ENCODE results near the gene IKZF4. TPM values are rescaled to one million over a fixed set of nuclear protein-coding genes. Genes with fewer than 3 reads are reported as not detected.
"Not testable (repeated sequence)": the region's sequence is repeated elsewhere in the genome, so short reads cannot be mapped to it uniquely, and the experiment has no call there.

IKZF4 gene
- polyA plus RNA-seq, 1 experiment, result 2.9 TPM

DNA sequence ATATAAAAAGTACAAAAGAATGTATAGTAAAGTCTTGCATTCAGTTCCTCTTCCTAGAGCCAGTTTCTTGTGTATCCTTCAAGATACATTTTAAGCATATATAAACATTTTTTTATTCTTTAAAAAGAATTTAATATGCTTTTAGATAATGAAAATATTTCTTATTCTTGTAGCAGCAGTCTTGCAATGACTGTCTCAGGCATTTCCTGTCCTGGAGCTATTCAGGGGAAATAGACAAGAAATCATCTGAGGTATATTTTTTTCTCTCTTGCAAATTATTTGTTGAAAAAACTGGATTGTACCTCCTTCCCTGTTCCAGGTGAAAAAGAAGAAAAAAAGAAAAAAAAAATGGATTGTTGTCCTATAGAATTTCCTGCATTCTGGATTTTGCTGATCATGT, 42.2 kb downstream of the IKZF4 start:
- DNase-seq (ENCODE audit: low read depth), result no peak
- no peaks in the 10 kb centered on the region for H3K27me3 ChIP-seq (ENCODE audit: control insufficient read depth, insufficient read depth, low read length)
- ChIA-PET CTCF (interaction anchor here (2.5 to 4.0 kb wide), 2 partner anchors 16 to 17 kb away, joined by 12 to 13 read pairs; partner anchors contain the start of gene ERBB3), POLR2A (no interaction called here)
- no peak overlapping the region for H3K4me3 ChIP-seq (ENCODE audit: low read depth, low read length)
- no peaks in the 10 kb centered on the region for H3K36me3 ChIP-seq (ENCODE audit: control insufficient read depth, insufficient read depth, low read length)
- no peak for TF ChIP-seq CTCF (IDR thresholded peaks at IDR 0.05; ENCODE audit: insufficient read depth, low read depth, low read length)

DNA sequence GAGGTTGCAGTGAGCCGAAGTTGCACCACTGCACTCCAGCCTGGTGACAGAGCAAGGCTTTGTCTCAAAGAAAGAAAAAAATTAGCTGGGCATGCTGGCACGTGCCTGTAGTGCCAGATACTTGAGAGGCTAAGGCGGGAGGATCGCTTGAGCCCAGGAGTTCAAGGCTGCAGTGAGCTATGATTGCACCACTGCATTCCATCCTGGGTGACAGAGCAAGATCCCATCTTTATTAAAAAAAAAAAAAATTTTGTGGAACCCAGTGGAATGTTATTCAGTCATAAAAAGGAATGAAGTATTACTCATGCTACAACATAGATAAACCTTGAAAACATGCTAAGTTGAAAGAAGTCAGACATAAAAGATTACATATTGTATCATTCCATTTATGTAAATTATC, 50.8 kb downstream of the IKZF4 start:
- H3K27me3 ChIP-seq (ENCODE audit: control insufficient read depth, insufficient read depth, low read length), result no peaks in the 10 kb centered on the region
- POLR2A ChIA-PET, result no interaction called here
- no peak for TF ChIP-seq CTCF (IDR thresholded peaks at IDR 0.05; ENCODE audit: insufficient read depth, low read depth, low read length)
- peak; percentile 23 for DNase-seq (ENCODE audit: low read depth)
- CTCF ChIA-PET, result interaction anchor here (0.9 to 1.2 kb wide), 2 partner anchors 25 to 33 kb away, joined by 3 read pairs; partner anchors contain the start of gene PA2G4
- no peak overlapping the region for H3K4me3 ChIP-seq (ENCODE audit: low read depth, low read length)
- no peaks in the 10 kb centered on the region for H3K36me3 ChIP-seq (ENCODE audit: control insufficient read depth, insufficient read depth, low read length)

GRCh38 chr12:56074396-56074795, 53.6 kb downstream of the IKZF4 start:
- H3K4me3 ChIP-seq (ENCODE audit: low read depth, low read length), result no peak overlapping the region
- TF ChIP-seq CTCF (IDR thresholded peaks at IDR 0.05; ENCODE audit: insufficient read depth, low read depth, low read length), result no peak
- ChIA-PET CTCF (interaction anchor here (0.7 to 1.2 kb wide), 3 partner anchors 13 to 147 kb away, joined by 3 to 4 read pairs (median 3); partner anchors contain the start of gene RNF41), POLR2A (interaction anchor here (0.6 kb wide), 1 partner anchor 113 kb away, joined by 3 read pairs; no protein-coding TSS in a partner anchor)
- no peaks in the 10 kb centered on the region for H3K27me3 ChIP-seq (ENCODE audit: control insufficient read depth, insufficient read depth, low read length)
- no peaks in the 10 kb centered on the region for H3K36me3 ChIP-seq (ENCODE audit: control insufficient read depth, insufficient read depth, low read length)
- no peak for DNase-seq (ENCODE audit: low read depth)

DNA sequence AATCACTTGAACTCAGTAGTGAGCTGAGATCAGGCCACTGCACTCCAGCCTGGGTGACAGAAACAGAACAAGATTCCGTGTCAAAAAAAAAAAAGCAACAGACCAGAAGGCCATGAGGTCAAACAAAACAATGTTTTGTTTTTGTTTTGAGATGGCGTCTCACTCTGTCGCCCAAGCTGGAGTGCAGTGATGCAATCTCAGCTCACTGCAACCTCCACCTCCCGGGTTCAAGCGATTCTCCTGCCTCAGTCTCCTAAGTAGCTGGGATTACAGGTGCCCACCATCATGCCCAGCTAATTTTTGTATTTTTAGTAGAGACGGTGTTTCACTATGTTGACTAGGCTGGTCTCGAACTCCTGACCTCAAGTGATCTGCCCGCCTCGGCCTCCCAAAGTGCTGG, 57.1 kb downstream of the IKZF4 start:
- H3K36me3 ChIP-seq (ENCODE audit: control insufficient read depth, insufficient read depth, low read length); DNase-seq (ENCODE audit: low read depth); H3K4me3 ChIP-seq (ENCODE audit: low read depth, low read length); H3K27me3 ChIP-seq (ENCODE audit: control insufficient read depth, insufficient read depth, low read length); CTCF ChIA-PET; POLR2A ChIA-PET: not testable (repeated sequence)

DNA sequence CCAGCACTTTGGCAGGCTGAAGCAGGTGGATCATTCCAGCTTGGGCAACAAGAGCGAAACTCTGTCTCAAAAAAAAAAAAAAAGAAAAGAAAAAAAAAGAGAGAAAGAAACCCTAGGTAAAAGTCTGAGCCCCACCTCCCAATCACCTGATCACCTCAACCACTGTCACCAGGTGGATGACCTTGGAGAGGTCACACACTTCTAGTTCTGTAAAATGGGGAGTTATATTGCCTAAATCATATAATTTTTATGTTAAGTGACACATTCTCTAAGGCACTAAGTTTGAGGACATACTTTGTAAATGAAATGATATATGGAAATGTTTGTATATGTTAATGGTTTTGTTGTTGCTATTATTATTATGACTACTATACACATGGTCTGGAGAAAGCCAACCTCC, 57.6 kb downstream of the IKZF4 start:
- Histone ChIP-seq H3K27me3 (ENCODE audit: control insufficient read depth, insufficient read depth, low read length) (peaks cover 4% of the 10 kb centered on the region), H3K4me3 (ENCODE audit: low read depth, low read length) (no peak overlapping the region), H3K36me3 (ENCODE audit: control insufficient read depth, insufficient read depth, low read length) (no peaks in the 10 kb centered on the region)
- POLR2A ChIA-PET, result no interaction called here
- DNase-seq (ENCODE audit: low read depth), result no peak
- no peak for TF ChIP-seq CTCF (IDR thresholded peaks at IDR 0.05; ENCODE audit: insufficient read depth, low read depth, low read length)
- CTCF ChIA-PET, result interaction anchor here (0.9 to 3.3 kb wide), 9 partner anchors 10 to 41 kb away, joined by 3 to 20 read pairs (median 4); partner anchors contain the start of genes PA2G4 and ZC3H10
